HCT116 (cell line): ENCODE data around the gene ALDOC.
"Not testable (repeated sequence)": the region's sequence is repeated elsewhere in the genome, so short reads cannot be mapped to it uniquely, and the experiment has no call there.

Experiments used
- CTCF ChIP-seq, 3 experiments: fragments of 200-600 bp in 1 of 3; sonication (generic) in 1 of 3; IDR thresholded peaks in 2 of 3; conservative IDR thresholded peaks in 1 of 3; 2 replicates each; pipeline ENCODE4 v1.5.1; 2012 to 2017; ENCODE audit warnings: low read depth in 2 of 3, low read length in 2 of 3, antibody characterized with exemption in 1 of 3, borderline replicate concordance in 1 of 3, control low read depth in 1 of 3, mild to moderate bottlenecking in 1 of 3, mixed read lengths in 1 of 3, mixed run types in 1 of 3, moderate library complexity in 1 of 3; ENCODE audit not compliant: insufficient read depth in 1 of 3
- EZH2 ChIP-seq: fragments of 200-600 bp; sonication (generic); IDR thresholded peaks from 2 replicates; pipeline ENCODE4 v1.6.1; 2017; ENCODE audit warnings: antibody characterized with exemption, mixed run types
- EZH2phosphoT487 ChIP-seq: fragments of 200-600 bp; IDR thresholded peaks from 2 replicates; pipeline ENCODE4 v1.6.1; 2018; ENCODE audit warnings: antibody characterized with exemption, borderline replicate concordance
- POLR2AphosphoS5 ChIP-seq: IDR thresholded peaks from 2 replicates; pipeline ENCODE4 v1.6.1; 2011; ENCODE audit warnings: mild to moderate bottlenecking, low read depth, low read length, moderate library complexity

GRCh38 chr17:28576016-28576415, 679 bp downstream of the ALDOC start:
- TF ChIP-seq EZH2phosphoT487; EZH2; CTCF (IDR thresholded peaks at IDR 0.05 in 2 of 3, conservative IDR thresholded peaks at IDR 0.05 in 1 of 3; ENCODE audit: borderline replicate concordance in 1 of 3, insufficient read depth in 1 of 3, low read depth in 2 of 3, low read length in 2 of 3); POLR2AphosphoS5: not testable (repeated sequence)
